Epithelial cell of proximal tubule (primary cell): ENCODE measurements around the gene KLF13. TPM values are rescaled to one million over a fixed set of nuclear protein-coding genes. Genes with fewer than 3 reads are reported as not detected.

Source experiments
- DNase-seq: peaks from one replicate; pipeline ENCODE4 v3.0.0-alpha.2; 2011; ENCODE audit warnings: low read depth
- H3K4me3 ChIP-seq: 2 replicates; pipeline ENCODE4 v1.5.1; 2011; ENCODE audit warnings: low read depth, mild to moderate bottlenecking, low read length
- total RNA-seq: library from RNA; depleted of rRNA; stranded (reverse); fragments of >200 nt; gene quantifications from 2 replicates; pipeline ENCODE4 v1.2.3, GENCODE V29; 2015
- TF ChIP-seq, protein P1 (sequence below): conservative IDR thresholded peaks from 2 replicates; pipeline ENCODE4 v1.5.1; 2012; ENCODE audit warnings: low read depth, mild to moderate bottlenecking, low read length

KLF13 gene
- total RNA-seq, 1 donor from 2014 or later, result 66.2 TPM

DNA sequence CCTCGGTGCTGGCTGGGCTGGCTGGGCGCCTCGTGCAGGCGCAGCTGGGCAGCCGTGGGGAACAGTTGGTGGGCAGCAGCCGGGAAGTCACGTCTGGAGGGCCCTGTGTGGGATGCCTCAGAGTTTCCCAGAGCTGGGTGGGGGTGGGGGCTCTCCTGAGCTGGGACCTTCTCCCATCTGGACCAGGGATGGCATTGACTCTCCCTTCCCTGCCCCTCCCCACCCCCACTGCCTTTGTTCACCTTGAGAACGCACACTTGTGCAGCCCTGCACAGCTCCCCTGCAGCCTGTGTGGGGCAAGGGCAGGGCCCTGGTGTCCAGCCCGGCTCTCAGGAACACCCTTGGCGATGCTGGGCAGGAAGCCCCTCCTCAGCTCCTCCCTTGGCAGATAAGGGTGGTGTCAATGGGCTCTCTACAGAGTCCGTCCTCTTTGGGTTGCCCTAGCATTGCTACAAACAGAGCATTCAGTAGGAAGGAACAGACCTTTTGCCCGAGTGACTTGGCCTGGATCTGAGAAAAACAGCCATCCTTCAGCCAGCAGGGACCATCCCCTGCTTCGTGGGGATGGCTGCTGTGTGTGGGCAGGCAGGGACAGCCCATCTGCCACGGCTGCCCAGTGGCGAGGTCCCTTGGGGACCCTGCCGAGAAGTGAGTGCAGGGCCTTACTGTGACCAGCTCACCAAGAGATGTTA lies 25.5 kb upstream of the KLF13 start:
- no peak overlapping the region for H3K4me3 ChIP-seq
- TF ChIP-seq, protein P1, sequence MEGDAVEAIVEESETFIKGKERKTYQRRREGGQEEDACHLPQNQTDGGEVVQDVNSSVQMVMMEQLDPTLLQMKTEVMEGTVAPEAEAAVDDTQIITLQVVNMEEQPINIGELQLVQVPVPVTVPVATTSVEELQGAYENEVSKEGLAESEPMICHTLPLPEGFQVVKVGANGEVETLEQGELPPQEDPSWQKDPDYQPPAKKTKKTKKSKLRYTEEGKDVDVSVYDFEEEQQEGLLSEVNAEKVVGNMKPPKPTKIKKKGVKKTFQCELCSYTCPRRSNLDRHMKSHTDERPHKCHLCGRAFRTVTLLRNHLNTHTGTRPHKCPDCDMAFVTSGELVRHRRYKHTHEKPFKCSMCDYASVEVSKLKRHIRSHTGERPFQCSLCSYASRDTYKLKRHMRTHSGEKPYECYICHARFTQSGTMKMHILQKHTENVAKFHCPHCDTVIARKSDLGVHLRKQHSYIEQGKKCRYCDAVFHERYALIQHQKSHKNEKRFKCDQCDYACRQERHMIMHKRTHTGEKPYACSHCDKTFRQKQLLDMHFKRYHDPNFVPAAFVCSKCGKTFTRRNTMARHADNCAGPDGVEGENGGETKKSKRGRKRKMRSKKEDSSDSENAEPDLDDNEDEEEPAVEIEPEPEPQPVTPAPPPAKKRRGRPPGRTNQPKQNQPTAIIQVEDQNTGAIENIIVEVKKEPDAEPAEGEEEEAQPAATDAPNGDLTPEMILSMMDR, result no peak
- DNase-seq, result no peak

DNA sequence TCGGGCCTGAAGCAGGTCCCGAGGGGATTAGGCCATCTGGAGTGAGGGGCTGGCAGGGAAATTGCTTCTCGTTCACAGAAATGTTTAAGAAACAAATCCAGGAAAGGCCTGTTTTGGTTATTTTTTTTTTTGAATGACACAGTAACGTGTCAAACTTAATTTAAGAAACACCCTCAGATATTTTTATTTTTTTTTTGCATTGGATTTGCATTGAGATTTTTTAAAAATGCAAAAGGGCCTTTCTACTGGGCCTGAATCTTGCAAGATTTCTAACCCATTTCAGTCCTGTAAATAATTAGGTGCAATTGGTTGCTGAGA lies 25.0 kb upstream of the KLF13 start:
- TF ChIP-seq, protein P1, result no peak
- no peak for DNase-seq
- H3K4me3 ChIP-seq, result no peak overlapping the region

DNA sequence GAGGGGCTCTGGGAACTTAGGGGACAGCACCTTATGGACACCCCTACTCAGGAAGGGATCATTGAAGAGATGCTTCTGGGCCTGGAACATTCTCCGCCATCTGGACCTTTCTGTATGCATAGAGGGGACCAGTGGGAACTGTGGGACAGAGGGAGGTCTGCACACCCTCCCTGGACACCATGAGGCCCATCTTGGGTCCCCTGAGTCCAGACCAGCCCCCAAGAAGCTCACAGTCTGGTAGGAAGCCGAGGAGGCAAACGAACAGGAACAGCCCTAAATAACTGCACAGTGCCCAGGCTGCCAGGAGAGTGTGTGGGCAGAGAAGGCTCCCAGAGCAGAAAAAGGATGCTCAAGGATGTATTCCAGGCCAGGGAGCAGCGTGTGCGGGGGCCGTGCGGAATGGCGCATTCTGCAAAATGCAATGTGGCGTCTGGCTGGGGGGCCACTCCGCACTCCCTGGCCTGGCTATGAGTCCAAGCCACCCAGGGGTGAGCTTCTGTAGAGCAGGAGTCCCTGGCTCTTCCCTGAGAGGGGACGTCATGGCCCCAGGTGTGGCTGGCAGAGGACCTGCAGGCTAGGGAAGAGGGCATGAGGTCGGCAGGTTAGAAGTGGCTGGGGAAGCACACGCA lies 24.5 kb upstream of the KLF13 start:
- no peak for DNase-seq
- TF ChIP-seq, protein P1, result no peak
- H3K4me3 ChIP-seq, result no peak overlapping the region

DNA sequence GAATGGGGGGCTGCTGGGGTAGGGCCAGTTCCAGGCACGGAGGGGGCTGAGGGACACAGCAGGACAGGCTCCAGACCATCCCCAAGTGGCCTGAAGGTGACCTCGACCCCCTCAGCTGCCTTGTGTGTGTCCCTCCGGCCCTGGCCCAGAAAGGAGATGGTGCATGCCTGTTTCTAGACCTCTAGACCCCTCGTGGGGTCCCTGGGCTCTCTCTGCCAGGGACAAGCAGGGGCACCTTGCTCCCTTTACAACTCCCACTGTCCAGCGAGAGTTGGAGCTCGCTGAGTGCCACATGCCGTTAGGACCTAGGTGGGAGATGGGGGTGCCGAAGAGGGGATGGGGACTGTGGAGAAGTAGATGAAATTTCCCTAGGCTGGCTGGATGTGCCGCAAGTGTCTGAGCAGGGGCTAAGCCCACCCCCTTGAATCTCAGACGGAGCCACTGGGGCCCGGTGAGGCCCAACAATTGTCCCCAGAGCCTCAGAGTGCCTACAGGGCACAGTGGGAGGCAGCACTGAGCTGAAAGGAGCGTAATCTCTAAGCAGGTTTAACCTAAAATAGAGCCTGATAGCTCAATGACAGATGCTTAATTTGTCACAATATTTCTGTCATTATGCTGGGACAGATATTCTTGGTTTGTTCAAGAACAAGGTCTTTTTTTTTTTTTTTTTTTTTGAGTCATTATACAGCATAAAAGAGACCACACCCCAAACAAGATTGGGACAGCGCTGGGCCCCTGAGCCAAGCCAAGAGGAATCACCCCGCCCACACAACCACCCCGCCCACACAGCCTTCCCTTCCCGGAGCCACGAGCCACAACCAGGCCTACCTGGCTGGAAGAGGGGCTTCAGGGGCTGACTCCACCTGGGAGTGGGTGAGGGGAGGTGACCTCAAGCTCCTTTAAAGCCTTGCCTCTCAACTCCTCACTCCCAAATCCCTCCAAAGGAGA lies 23.6 kb upstream of the KLF13 start:
- TF ChIP-seq, protein P1, result no peak
- DNase-seq, result no peak
- H3K4me3 ChIP-seq, result no peak overlapping the region

DNA sequence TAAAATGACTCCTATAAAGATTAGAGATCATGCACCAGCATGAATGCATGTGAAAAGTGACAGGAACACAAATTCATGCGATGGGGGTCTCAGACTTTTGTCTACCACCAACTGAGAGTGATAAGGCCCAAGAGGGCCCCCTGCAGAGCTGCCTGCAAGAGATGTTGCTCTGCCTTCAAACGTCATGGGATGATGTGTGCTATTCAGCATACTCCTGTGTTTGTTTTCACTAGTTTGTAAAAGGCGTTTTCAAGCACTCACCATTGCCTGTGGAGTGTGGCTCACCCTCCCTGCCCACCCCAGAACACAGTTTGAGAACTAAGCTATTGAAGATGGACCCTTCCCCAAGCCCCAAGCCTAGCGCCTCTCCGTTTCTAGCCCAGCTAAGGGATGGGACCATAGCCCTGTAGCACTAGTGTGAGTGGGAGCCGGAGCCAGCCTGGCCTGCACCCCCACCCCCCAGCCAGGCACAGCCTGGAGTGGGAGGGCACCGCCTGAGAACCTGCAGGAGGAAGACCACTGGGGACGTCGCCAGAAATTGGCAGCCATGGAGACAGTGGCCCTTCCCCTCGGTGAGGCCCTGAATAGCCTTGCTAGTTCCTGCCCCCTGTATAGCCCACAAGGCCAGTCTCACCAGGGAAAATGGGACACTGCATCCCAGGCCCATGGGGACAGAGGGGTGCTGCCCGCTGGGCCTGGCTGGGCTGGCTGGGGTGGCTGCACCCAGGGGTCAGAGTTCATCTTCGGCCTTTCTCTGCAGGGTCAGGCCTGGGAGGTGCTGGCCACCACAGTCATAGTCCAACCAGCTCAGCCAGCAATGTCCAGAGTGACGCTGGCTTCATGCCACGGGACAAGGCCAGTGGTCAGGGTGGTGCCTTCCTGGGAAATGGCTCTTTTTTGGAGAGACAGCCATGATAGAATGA lies 22.6 kb upstream of the KLF13 start:
- TF ChIP-seq, protein P1, result no peak
- H3K4me3 ChIP-seq, result no peak overlapping the region
- DNase-seq, result no peak

DNA sequence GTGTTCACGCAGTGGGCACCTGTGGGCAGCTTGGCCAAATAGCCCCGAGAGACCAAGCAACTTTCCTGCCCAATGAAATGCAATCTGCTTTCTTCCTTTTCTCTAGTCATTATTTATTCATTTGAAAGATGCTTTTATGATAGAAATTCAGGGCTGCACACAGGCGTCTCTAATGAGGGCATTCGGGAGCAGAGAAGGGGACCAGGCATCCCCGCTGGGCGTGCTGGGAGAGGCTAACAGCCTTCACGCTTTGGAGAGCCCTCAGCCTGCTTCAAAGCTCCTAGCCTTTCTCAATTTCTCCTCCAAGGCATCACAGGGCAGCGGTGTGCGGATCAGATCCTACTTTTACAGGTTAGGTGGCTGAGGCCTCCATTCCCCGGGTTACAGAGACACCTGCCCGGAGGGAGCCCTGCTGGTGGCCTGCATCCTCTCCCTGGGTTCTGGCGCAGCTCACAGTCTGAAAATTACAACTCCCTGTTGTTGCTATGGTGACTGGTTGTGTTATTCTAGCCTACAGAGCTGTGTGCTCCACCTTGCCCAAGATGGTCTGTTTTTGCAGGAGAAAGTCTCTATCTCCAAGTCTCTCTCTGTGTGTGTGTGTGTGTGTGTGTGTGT lies 21.8 kb upstream of the KLF13 start:
- TF ChIP-seq, protein P1, result no peak
- no peak for DNase-seq
- H3K4me3 ChIP-seq, result no peak overlapping the region
